Epithelial cell of esophagus (primary cell): Measurements from ENCODE around the gene OXNAD1.

Experiments
- DNase-seq: peaks from one replicate; pipeline ENCODE4 v3.0.0; 2010; ENCODE audit warnings: low read depth
- H3K4me3 ChIP-seq: 2 replicates; pipeline ENCODE4 v1.5.1; 2011; ENCODE audit warnings: mild to moderate bottlenecking, low read length, control low read depth
- TF ChIP-seq, protein P1 (sequence below): IDR thresholded peaks from 2 replicates; pipeline ENCODE4 v1.5.1; 2011; ENCODE audit warnings: low read depth, mild to moderate bottlenecking, low read length, control low read depth, inconsistent platforms; ENCODE audit not compliant: insufficient read depth; ENCODE audit errors: missing control alignments

Gene OXNAD1

DNA sequence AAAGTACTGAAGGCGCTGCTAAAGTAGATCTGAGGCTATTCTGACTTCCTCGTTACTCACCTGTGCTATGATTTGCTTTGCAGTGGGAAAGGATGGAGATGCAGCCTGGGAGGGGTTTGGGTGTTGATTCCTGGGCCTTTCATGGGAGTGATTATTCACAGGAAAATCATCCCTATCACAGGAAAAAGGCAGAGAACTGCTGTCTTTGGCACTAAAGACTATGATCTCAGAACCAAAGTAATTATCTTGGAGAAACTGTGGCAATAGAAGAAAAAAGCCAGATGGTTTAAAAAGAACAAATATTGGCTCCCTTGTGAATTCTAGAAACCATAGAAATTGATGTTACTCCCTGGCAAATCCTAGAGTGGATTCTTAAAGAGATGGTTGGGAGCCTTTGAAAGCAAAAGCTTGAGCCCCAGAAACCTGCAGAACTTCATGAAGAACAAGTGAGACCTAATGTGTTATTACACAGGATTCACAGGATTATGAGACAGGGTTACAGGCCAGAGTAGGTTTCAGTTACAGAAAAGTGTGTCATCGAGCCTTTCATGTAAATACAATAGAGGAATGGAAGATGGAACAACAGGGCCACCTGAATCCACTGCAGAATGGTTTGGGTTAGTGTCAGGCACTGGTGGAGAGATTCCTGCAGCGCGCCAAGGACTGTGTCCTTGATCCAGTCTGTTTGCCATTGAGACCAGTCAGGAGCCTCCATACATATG, 85.7 kb downstream of the OXNAD1 start:
- DNase-seq: no peak

DNA sequence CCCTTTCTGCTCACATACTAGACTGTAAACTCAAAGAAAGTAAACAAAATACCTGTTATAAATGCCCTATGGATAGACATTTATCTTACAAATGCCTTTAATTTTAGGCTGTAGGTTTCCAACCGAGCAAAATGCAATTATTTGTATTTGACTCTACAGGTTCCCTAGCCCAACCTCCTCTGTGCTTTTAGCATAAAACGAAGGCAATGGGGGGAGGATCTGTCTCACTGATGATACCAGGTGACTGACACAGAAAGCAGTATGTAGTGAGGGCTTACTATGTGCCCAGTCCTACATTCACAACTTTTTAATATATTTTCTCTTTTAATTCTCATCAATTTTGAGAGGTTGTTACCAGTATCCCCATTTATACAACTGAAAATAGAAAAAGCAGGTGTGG, 87.4 kb downstream of the OXNAD1 start:
- DNase-seq: no peak
- no peak overlapping the region for H3K4me3 ChIP-seq
- TF ChIP-seq, protein P1, sequence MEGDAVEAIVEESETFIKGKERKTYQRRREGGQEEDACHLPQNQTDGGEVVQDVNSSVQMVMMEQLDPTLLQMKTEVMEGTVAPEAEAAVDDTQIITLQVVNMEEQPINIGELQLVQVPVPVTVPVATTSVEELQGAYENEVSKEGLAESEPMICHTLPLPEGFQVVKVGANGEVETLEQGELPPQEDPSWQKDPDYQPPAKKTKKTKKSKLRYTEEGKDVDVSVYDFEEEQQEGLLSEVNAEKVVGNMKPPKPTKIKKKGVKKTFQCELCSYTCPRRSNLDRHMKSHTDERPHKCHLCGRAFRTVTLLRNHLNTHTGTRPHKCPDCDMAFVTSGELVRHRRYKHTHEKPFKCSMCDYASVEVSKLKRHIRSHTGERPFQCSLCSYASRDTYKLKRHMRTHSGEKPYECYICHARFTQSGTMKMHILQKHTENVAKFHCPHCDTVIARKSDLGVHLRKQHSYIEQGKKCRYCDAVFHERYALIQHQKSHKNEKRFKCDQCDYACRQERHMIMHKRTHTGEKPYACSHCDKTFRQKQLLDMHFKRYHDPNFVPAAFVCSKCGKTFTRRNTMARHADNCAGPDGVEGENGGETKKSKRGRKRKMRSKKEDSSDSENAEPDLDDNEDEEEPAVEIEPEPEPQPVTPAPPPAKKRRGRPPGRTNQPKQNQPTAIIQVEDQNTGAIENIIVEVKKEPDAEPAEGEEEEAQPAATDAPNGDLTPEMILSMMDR: no peak

More for the DNA sequence above, 85.7 kb downstream of the OXNAD1 start:
- TF ChIP-seq, protein P1: no peak
- H3K4me3 ChIP-seq: no peak overlapping the region

DNA sequence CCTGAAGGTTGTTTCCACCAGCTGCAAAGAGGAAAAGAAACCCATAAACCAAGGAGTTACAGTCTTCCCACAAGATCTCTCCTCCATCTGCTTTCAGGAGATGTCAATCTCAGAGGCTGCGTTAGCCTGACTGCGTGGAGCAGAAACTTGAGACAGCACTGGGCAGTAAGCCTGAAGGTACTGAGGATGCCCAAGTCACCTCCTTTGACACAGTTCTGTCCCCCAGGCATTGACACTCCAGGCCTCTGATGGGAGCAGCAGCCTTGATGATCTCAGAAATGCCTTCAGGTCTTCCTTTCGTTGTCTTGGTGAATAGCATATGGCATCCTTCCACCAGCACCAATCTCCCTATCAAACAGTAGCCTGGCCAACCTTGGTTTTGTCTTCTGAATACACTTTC, 89.3 kb downstream of the OXNAD1 start:
- TF ChIP-seq, protein P1: no peak
- DNase-seq: no peak
- H3K4me3 ChIP-seq: no peak overlapping the region
